ENCODE data around the gene NCDN.

Gene NCDN

GRCh38 chr1:35557611-35558373, at the start of gene NCDN:
TSS of gene NCDN (plus strand) at chr1:35557799. CDS start at chr1:35558191, 392 bp downstream.
- peak; percentile 90 to 94 for DNase-seq (ENCODE audit: low read depth in 2 of 2)

- DNase-seq (ENCODE audit: low read depth in 2 of 2): no peak
These were observed 49.7 kb upstream of the NCDN start for GRCh38 chr1:35507947-35508346.

GRCh38 chr1:35509558-35509957, 48.0 kb upstream of the NCDN start:
- no peak for DNase-seq (ENCODE audit: low read depth in 2 of 2)

- DNase-seq (ENCODE audit: low read depth in 2 of 2): no peak
These were observed 46.3 kb upstream of the NCDN start for GRCh38 chr1:35511305-35511704.

GRCh38 chr1:35518183-35518582, 39.4 kb upstream of the NCDN start:
- no peak for DNase-seq (ENCODE audit: low read depth in 2 of 2)

- no peak for DNase-seq (ENCODE audit: low read depth in 2 of 2)
These were observed 38.2 kb upstream of the NCDN start for GRCh38 chr1:35519432-35519831.

GRCh38 chr1:35524106-35524505, 33.5 kb upstream of the NCDN start:
- DNase-seq (ENCODE audit: low read depth in 2 of 2): no peak

GRCh38 chr1:35530168-35530567, 27.4 kb upstream of the NCDN start:
- no peak for DNase-seq (ENCODE audit: low read depth in 2 of 2)

- DNase-seq (ENCODE audit: low read depth in 2 of 2): no peak
These were observed 26.7 kb upstream of the NCDN start for GRCh38 chr1:35530946-35531345.

GRCh38 chr1:35531368-35531767, 26.2 kb upstream of the NCDN start:
- no peak for DNase-seq (ENCODE audit: low read depth in 2 of 2)

- no peak for DNase-seq (ENCODE audit: low read depth in 2 of 2)
These were observed 24.9 kb upstream of the NCDN start for GRCh38 chr1:35532497-35533223.

GRCh38 chr1:35533586-35533985, 24.0 kb upstream of the NCDN start:
- no peak for DNase-seq (ENCODE audit: low read depth in 2 of 2)

GRCh38 chr1:35535243-35535642, 22.4 kb upstream of the NCDN start:
- DNase-seq (ENCODE audit: low read depth in 2 of 2): no peak

- no peak for DNase-seq (ENCODE audit: low read depth in 2 of 2)
These were observed 20.9 kb upstream of the NCDN start for GRCh38 chr1:35536556-35537162.

GRCh38 chr1:35537806-35538205, 19.8 kb upstream of the NCDN start:
- no peak for DNase-seq (ENCODE audit: low read depth in 2 of 2)

GRCh38 chr1:35539073-35539823, 18.4 kb upstream of the NCDN start:
- no peak for DNase-seq (ENCODE audit: low read depth in 2 of 2)

- DNase-seq (ENCODE audit: low read depth in 2 of 2): no peak
These were observed 17.8 kb upstream of the NCDN start for GRCh38 chr1:35539824-35540261.

- DNase-seq (ENCODE audit: low read depth in 2 of 2): peak in 1 of 2 donors; percentile 45
These were observed 12.6 kb upstream of the NCDN start for GRCh38 chr1:35544976-35545375.

GRCh38 chr1:35546614-35547013, 11.0 kb upstream of the NCDN start:
- DNase-seq (ENCODE audit: low read depth in 2 of 2): no peak

GRCh38 chr1:35553851-35554250, 3.7 kb upstream of the NCDN start:
- no peak for DNase-seq (ENCODE audit: low read depth in 2 of 2)

- DNase-seq (ENCODE audit: low read depth in 2 of 2): no peak
These were observed 3.1 kb upstream of the NCDN start for GRCh38 chr1:35554266-35555211.

Measured in stimulated activated CD4-positive, alpha-beta T cell treated with anti-CD3 and anti-CD28 coated beads, Interleukin-1b, Interleukin-23, amount 100 ng/mL, for 4 hours (primary cell).